OCI-LY7 (cell line): Measurements from ENCODE around the gene NDOR1. TPM values are rescaled to one million over a fixed set of nuclear protein-coding genes. Genes with fewer than 3 reads are reported as not detected.

ENCODE experiments used
- BruUV-seq: library from RNA; stranded (reverse); fragments of 400-500 nt; replicated peaks from 2 replicates; lab custom pipeline; 2021; lab: Mats Ljungman, UMichigan
- CTCF ChIA-PET: fragments of 300-600 bp; sonication (Branson Sonifier 250); formaldehyde crosslinking; loops from one replicate; lab custom pipeline; 2022; ENCODE audit warnings: antibody characterized with exemption; ENCODE audit not compliant: unreplicated experiment; lab: Charles Lee
- POLR2A ChIA-PET: fragments of 300-600 bp; sonication (Branson Sonifier 250); formaldehyde crosslinking; loops from one replicate; lab custom pipeline; 2022; ENCODE audit warnings: antibody characterized with exemption; lab: Charles Lee
- DNase-seq: peaks from one replicate; pipeline ENCODE4 v3.0.0-alpha.2; 2015; ENCODE audit warnings: low spot score
- H2AFZ ChIP-seq: fragments of 200-600 bp; sonication (generic), shearing (Covaris generic); 2 replicates; pipeline ENCODE4 v1.6.1; 2014; ENCODE audit warnings: mild to moderate bottlenecking, antibody characterized with exemption, low read length, moderate library complexity
- H3K27ac ChIP-seq: fragments of 200-600 bp; sonication (generic); 2 replicates; pipeline ENCODE4 v1.5.1; 2014; ENCODE audit warnings: mixed run types, low read depth, mild to moderate bottlenecking, moderate library complexity, low read length, inconsistent platforms; ENCODE audit not compliant: poor library complexity, severe bottlenecking
- H3K36me3 ChIP-seq: fragments of 200-600 bp; sonication (generic); 2 replicates; pipeline ENCODE4 v1.6.1; 2014; ENCODE audit warnings: mild to moderate bottlenecking, antibody characterized with exemption, low read length, moderate library complexity, mixed read lengths; ENCODE audit not compliant: insufficient read depth
- H3K4me1 ChIP-seq: fragments of 200-600 bp; sonication (generic); 2 replicates; pipeline ENCODE4 v1.5.1; 2014; ENCODE audit warnings: mild to moderate bottlenecking, low read length; ENCODE audit not compliant: insufficient read depth, poor library complexity, severe bottlenecking
- H3K4me2 ChIP-seq: fragments of 200-600 bp; sonication (generic); 2 replicates; pipeline ENCODE4 v1.6.1; 2014; ENCODE audit warnings: mild to moderate bottlenecking, low read length
- H3K4me3 ChIP-seq: fragments of 200-600 bp; sonication (generic); 2 replicates; pipeline ENCODE4 v1.5.1; 2014; ENCODE audit warnings: mild to moderate bottlenecking, low read depth, low read length; ENCODE audit not compliant: poor library complexity, severe bottlenecking
- H3K79me2 ChIP-seq: fragments of 200-600 bp; sonication (generic); 2 replicates; pipeline ENCODE4 v1.6.1; 2016; ENCODE audit warnings: low read depth, mild to moderate bottlenecking, low read length, moderate library complexity, mixed read lengths; ENCODE audit not compliant: insufficient read depth
- H3K9me2 ChIP-seq: fragments of 200-600 bp; sonication (generic); 2 replicates; pipeline ENCODE4 v1.6.1; 2016; ENCODE audit warnings: mild to moderate bottlenecking, low read length, mixed read lengths; ENCODE audit not compliant: insufficient read depth
- H3K9me3 ChIP-seq: fragments of 200-600 bp; sonication (generic); 2 replicates; pipeline ENCODE4 v1.6.1; 2014; ENCODE audit warnings: mild to moderate bottlenecking, mixed run types, low read length, mixed read lengths
- H4K20me1 ChIP-seq: fragments of 200-600 bp; sonication (generic); 2 replicates; pipeline ENCODE4 v1.6.1; 2014; ENCODE audit warnings: mild to moderate bottlenecking, antibody characterized with exemption, low read length, moderate library complexity, mixed read lengths; ENCODE audit not compliant: insufficient read depth
- EZH2phosphoT487 ChIP-seq: fragments of 200-600 bp; sonication (generic); IDR thresholded peaks from 2 replicates; pipeline ENCODE4 v1.6.1; 2018; ENCODE audit warnings: low read depth, borderline replicate concordance, mild to moderate bottlenecking, mixed run types, antibody characterized with exemption, low read length, moderate library complexity, mixed read lengths
- intact Hi-C: fragments of 100-400 bp; cut with micrococcal nuclease; formaldehyde crosslinking; loops from one replicate; pipeline ENCODE4 v1.10.0; 2022; ENCODE audit not compliant: unreplicated experiment
- total RNA-seq, 2 experiments: library from RNA; depleted of rRNA in 1 of 2; stranded (reverse); fragments of >200 nt in 1 of 2; shearing (Covaris generic) in 1 of 2; gene quantifications; 2 replicates each; pipeline ENCODE4 v1.2.3, GENCODE V29; 2014 to 2022
- TF ChIP-seq, protein P1 (sequence below): fragments of 200-600 bp; sonication (generic); conservative IDR thresholded peaks from 2 replicates; pipeline ENCODE4 v1.5.1; 2014; ENCODE audit warnings: mild to moderate bottlenecking, antibody characterized with exemption, low read length, moderate library complexity, mixed read lengths

Gene NDOR1
- total RNA-seq, 2 experiments from 2014 or later: 30.4 to 61.9 TPM

DNA sequence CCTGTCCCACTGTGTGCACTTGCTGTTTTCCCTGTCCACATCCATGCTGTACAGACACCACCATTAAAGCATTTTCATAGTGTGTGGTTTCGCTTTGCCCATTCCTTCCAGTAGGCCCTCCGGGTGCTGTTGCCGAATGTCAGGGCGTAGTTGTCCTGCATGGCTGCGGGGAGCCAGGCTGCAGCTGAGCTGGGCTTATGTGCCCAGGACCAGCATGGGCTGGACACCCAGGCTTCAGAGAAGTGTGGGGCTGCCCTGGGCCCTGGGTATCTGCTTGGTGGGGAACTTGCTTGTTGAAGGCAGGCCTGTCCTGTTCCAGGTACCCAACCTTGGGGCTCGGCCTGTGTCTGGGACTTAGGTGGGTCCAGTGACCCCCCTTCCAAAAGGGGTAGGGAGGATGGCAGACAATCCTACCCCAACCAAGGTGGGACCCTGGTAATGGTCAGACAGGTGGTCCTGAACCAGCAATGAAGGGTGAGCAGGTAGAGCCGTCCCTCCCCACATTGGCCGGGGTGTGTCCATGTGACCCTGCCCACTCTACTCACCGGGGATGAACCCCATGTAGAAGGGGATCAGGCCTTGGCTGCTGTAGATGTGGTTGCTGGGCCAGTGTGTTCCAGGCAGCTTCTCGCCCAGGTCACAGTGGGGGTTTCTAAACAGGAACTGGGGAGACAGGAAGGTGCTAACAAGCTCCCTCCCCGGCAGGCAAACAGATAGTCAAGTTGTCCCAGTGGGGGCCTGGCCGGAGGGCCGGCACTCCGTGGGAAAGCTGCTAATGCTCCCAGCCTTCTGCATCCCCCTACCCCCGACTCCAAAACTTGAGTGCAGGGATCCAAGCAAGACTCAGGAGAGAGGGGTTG is 38.4 kb downstream of the NDOR1 start:
- POLR2A ChIA-PET: interaction anchor here (0.6 kb wide), 1 partner anchor 174 kb away, joined by 3 read pairs; the partner anchor contains the start of gene SAPCD2
- CTCF ChIA-PET: no interaction called here
- no peak for TF ChIP-seq EZH2phosphoT487
- TF ChIP-seq, protein P1, sequence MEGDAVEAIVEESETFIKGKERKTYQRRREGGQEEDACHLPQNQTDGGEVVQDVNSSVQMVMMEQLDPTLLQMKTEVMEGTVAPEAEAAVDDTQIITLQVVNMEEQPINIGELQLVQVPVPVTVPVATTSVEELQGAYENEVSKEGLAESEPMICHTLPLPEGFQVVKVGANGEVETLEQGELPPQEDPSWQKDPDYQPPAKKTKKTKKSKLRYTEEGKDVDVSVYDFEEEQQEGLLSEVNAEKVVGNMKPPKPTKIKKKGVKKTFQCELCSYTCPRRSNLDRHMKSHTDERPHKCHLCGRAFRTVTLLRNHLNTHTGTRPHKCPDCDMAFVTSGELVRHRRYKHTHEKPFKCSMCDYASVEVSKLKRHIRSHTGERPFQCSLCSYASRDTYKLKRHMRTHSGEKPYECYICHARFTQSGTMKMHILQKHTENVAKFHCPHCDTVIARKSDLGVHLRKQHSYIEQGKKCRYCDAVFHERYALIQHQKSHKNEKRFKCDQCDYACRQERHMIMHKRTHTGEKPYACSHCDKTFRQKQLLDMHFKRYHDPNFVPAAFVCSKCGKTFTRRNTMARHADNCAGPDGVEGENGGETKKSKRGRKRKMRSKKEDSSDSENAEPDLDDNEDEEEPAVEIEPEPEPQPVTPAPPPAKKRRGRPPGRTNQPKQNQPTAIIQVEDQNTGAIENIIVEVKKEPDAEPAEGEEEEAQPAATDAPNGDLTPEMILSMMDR: no peak
- Histone ChIP-seq H3K9me3 (no peaks in the 10 kb centered on the region), H3K79me2 (peaks cover 27% of the 10 kb centered on the region), H3K4me3 (no peak overlapping the region), H3K4me2 (peak overlapping the region; percentile 43), H3K4me1 (peaks cover 39% of the 10 kb centered on the region), H4K20me1 (peaks cover 14% of the 10 kb centered on the region), H3K27ac (no peak overlapping the region), H3K9me2 (no peaks in the 10 kb centered on the region), H2AFZ (no peak overlapping the region), H3K36me3 (peaks cover 28% of the 10 kb centered on the region)
- DNase-seq: no peak
- intact Hi-C loops: no loop called here
- no TSS peak for BruUV-seq

DNA sequence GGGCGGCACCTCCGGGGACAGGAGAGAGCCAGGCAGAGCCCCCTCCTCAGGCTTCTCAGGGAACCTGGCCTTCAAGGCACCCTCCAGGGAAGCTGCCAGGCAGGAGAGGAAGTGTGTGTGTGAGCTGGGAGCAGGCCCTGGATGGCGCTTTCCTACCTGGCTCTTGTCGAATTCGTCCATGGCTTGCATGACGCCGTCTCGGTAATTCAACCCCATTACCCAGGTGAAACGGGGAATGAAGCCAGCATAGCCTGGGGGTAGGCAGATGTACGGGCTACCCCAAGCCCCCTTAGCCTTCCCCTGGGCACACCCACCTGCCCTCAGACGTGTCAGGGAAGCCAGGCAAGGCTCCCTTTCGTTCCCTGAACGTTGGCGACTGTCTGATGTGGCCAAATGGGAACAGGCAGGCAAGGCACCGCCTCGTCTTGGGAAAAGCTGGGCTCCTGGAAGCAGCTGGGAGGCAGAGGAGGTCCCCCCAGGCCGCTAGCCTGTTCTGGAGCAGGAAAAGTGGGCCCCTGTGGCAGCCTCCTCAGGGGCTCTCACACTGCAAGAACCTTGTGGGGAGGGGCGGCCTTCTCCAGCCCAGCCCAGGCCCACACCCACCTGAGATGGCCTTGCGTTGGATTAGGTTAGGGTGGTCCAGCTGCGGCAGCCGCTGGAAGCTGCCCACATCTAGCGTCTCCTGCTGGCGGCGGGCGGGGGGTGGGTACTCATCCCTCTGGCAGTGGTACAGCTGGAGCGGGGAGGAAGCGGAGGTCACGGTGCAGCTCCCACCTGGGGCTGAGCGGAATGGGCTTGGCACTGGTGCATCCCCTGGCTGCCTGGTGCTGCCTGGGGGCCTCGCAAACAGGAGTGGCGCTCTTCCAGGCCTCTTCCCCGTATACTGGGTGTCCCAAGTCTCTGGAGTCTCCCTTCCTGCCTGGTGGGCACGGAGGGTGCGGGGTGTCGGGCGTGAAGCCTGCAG is 39.3 kb downstream of the NDOR1 start:
- H3K9me3 ChIP-seq: no peaks in the 10 kb centered on the region
- H3K79me2 ChIP-seq: peaks cover 19% of the 10 kb centered on the region
- H3K36me3 ChIP-seq: peaks cover 28% of the 10 kb centered on the region
- no peak overlapping the region for H3K27ac ChIP-seq
- peaks cover 14% of the 10 kb centered on the region for H4K20me1 ChIP-seq
- no peak for DNase-seq
- H3K4me1 ChIP-seq: peaks cover 36% of the 10 kb centered on the region
- no peak overlapping the region for H3K4me3 ChIP-seq
- CTCF ChIA-PET: no interaction called here
- H3K9me2 ChIP-seq: no peaks in the 10 kb centered on the region
- intact Hi-C loops: no loop called here
- POLR2A ChIA-PET: interaction anchor here (0.6 kb wide), 1 partner anchor 174 kb away, joined by 3 read pairs; the partner anchor contains the start of gene SAPCD2
- H2AFZ ChIP-seq: no peak overlapping the region
- TF ChIP-seq, protein P1: no peak
- 0 out of 2 replicates have a peak overlapping the region, but pooled peaks have one; percentile 43 for H3K4me2 ChIP-seq
- no TSS peak for BruUV-seq
